Activated CD8-positive, alpha-beta memory T cell treated with anti-CD3 and anti-CD28 coated beads, Interleukin-2, amount 50 U/mL, for 24 hours (primary cell): Measurements from ENCODE around the gene ARFGAP1.

Experiments
- DNase-seq: peaks from one replicate; pipeline ENCODE4 v3.0.0-alpha.2; 2020; ENCODE audit errors: extremely low read depth

Gene ARFGAP1

GRCh38 chr20:63272105-63273058 lies at the start of gene ARFGAP1:
ARFGAP1 (plus strand) TSS chr20:63272813; CDS start chr20:63275581, 2,768 bp downstream.
- peak; percentile 74 for DNase-seq

- no peak for DNase-seq
Observed at GRCh38 chr20:63223121-63223825, 49.3 kb upstream of the ARFGAP1 start.

- DNase-seq, result no peak
Observed at GRCh38 chr20:63223826-63224207, 48.8 kb upstream of the ARFGAP1 start.

DNA sequence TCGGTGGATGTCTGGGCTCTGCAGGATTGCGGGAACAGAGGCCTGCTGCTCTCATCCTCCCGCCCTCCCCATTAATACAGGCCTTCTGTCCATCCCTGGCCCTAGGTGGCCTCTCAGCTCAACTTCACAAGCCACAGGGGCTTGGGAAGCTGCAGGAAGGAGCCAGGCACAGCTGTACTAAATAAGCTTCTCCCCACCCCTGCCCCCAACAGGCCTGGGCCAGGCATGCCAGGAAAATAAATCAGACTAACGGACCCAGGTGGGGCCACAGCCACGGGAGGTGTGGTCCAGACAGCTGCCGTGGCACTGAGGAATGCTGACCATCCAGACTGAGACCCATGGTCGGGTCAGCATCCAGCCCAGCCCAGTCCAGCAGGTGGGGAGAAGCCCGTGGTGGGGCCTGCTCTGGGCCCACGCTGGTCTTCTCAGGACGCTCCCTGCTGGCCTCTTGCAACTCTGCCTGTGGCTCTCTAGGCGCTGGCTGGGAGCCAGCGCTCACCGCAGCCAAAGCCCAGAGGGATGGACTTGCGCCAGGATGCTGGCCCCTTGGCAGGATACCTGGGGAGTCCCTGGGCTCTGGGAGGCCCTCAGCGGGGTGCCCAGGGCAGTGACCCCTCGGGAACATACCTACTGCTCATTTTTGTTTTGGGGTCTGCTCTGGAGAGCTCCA lies 48.1 kb upstream of the ARFGAP1 start:
- DNase-seq, result no peak

- no peak for DNase-seq
Observed at GRCh38 chr20:63225082-63225454, 47.5 kb upstream of the ARFGAP1 start.

GRCh38 chr20:63226042-63226943 lies 46.3 kb upstream of the ARFGAP1 start:
- no peak for DNase-seq

- DNase-seq, result no peak
Observed at GRCh38 chr20:63227260-63227659, 45.4 kb upstream of the ARFGAP1 start.

GRCh38 chr20:63228806-63229205 lies 43.8 kb upstream of the ARFGAP1 start:
- no peak for DNase-seq

GRCh38 chr20:63230800-63231268 lies 41.8 kb upstream of the ARFGAP1 start:
- DNase-seq, result no peak

- DNase-seq, result no peak
Observed at GRCh38 chr20:63232235-63233060, 40.2 kb upstream of the ARFGAP1 start.

GRCh38 chr20:63233061-63233344 lies 39.6 kb upstream of the ARFGAP1 start:
- no peak for DNase-seq

- DNase-seq, result no peak
Observed at GRCh38 chr20:63233924-63234323, 38.7 kb upstream of the ARFGAP1 start.

DNA sequence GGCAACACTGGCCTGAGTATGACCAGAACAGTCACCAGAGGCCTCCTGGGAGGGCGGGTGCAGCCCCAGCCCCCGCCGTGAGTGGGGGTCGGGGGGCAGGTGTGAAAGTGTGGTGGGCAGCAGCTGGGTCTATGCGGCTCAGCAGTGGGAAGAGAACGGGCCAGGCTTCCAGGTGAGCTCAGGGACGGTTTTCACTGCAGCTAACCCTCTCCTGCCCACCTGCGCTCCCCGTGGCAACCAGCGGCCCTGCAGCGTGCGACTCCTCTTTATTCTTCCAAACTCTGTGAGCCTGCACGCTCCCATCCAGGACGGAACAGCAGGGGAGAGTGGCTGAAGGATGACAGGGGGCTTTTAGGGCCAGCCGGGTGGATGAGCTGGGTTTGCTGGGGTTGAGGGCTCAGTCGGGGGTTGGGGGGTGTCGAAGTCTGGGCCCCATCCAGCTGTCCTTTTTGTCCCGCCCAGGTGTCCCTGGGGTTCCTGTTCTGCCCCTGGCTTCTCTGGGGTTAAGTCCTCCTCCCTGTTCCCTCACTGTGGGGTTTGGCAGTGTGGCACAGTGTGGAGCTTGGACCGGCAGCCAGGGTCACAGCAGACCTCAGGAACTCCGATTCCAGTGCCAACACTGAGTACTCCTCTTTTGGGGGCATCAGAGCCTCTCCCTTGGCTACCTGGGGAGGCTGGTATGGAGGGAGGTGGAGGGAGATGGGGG lies 37.8 kb upstream of the ARFGAP1 start:
- DNase-seq, result no peak

- DNase-seq, result no peak
Observed at GRCh38 chr20:63235399-63235983, 37.1 kb upstream of the ARFGAP1 start, which contains the start of gene BIRC7. BIRC7 (plus strand) TSS chr20:63235905; CDS start chr20:63236097, 192 bp downstream.

GRCh38 chr20:63236116-63236837 lies 36.3 kb upstream of the ARFGAP1 start:
- no peak for DNase-seq

DNA sequence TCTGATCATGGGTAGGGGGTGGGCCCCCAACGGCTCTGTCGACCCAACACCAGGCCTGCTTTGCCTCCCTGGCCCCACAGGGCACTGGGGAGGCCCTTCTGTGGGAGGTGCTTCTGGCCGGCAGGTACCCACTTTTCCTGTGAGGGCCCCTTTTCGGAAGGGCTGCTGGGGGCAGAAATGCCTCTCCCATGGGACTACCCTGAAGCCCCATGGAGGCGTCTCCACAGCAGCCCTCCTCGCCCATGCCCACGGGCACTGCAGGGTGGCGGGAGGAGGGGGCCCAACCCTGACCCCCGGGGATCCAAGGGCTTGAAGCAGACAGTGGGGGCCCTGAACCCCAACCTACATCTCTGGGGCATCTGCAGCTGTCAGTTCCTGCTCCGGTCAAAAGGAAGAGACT lies 34.6 kb upstream of the ARFGAP1 start:
- DNase-seq, result no peak

DNA sequence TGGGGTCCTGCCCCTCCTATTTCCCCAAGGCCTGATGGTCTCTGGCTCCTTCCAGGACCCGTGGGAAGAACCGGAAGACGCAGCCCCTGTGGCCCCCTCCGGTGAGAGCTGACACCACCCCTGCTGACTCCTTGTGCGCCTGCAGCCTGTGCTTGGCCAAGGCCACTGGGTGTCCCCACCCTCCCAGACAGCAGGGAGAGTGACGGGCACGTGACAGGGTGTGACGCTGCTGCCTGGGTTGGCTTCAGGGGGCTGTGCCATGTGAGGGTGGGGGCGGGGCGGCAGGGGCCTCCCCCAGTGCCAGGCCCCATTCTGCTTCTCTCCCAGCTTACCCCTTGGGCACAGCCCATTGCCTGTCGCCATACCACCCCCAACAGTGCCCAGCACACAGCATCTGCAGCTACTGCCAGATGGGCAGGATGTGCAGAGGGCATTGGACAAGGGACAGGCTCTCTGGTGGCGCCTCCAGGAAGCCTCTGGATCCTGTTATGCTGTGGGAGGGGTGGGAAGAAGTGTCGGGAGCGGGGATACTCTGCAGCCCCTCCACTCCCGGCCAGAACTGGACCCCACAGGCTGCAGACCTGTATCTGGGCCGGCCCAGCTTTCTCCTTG lies 34.0 kb upstream of the ARFGAP1 start:
- DNase-seq, result no peak

DNA sequence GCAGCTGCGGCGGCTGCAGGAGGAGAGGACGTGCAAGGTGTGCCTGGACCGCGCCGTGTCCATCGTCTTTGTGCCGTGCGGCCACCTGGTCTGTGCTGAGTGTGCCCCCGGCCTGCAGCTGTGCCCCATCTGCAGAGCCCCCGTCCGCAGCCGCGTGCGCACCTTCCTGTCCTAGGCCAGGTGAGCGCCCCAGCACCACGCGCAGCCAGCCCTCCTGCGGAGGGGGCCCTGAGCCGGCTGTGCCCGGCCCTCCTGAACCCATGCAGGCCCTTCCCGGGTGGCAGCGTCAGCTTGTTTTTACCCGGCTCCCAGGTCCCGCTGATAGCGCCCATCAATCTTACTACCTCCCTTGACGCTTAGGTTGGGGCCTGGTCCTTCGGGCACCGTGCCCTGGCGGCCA lies 33.2 kb upstream of the ARFGAP1 start:
- no peak for DNase-seq
